ENCODE results near the gene TRMT112.

GRCh38 chr11:64323373-64323772 lies 6.0 kb upstream of the TRMT112 start:
- no peak for TF ChIP-seq POLR2A (IDR thresholded peaks at IDR 0.05)
- TF ChIP-seq CTCF (IDR thresholded peaks at IDR 0.05) = no peak

All from uterus (tissue), 2 donors.